B cell (primary cell): Measurements from ENCODE around the gene MBNL2.

ENCODE experiments used
- EZH2 ChIP-seq: IDR thresholded peaks from 2 replicates; pipeline ENCODE4 v1.6.1; 2012; ENCODE audit warnings: borderline replicate concordance, low read depth, mild to moderate bottlenecking, moderate library complexity, low read length; ENCODE audit not compliant: insufficient read depth, poor library complexity, severe bottlenecking
- TF ChIP-seq, protein P1 (sequence below): fragments of 200-600 bp; IDR thresholded peaks from one replicate; pipeline ENCODE4 v1.8.0; 2022; ENCODE audit warnings: antibody characterized with exemption, mild to moderate bottlenecking

DNA sequence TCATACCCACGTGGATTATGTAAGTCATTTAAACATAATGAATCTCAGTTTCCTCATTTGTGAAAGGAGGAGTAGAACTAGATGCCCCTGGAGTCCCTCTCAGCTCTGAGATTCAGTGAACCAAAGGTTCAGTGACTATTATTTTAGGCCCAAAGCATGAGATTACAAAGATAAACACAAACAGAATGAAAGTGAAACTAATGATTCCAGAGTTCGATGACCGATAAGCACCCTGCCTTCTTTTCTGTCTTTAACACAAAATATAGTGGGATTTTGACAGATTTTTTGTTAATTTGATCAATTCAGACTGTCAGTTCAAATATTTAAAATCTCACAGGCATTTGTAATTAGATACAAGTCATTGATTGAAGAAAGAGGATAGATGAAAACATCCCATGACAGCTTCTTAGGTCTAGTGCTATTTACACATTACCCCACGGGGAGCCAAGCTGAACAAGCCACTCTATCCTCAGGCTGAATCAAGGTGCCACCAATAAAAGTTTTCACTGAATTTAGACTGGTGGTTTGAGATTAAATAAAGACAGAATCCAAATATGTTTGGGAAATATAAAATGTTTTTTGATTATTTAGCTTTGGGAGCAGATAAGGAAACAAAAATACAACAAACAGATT is 147.2 kb downstream of the MBNL2 start:
- TF ChIP-seq EZH2: no peak
- TF ChIP-seq, protein P1, sequence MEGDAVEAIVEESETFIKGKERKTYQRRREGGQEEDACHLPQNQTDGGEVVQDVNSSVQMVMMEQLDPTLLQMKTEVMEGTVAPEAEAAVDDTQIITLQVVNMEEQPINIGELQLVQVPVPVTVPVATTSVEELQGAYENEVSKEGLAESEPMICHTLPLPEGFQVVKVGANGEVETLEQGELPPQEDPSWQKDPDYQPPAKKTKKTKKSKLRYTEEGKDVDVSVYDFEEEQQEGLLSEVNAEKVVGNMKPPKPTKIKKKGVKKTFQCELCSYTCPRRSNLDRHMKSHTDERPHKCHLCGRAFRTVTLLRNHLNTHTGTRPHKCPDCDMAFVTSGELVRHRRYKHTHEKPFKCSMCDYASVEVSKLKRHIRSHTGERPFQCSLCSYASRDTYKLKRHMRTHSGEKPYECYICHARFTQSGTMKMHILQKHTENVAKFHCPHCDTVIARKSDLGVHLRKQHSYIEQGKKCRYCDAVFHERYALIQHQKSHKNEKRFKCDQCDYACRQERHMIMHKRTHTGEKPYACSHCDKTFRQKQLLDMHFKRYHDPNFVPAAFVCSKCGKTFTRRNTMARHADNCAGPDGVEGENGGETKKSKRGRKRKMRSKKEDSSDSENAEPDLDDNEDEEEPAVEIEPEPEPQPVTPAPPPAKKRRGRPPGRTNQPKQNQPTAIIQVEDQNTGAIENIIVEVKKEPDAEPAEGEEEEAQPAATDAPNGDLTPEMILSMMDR: no peak
